NCI-H510A (cell line): ENCODE data around the gene PLXND1.

Experiments
- DNase-seq: peaks from one replicate; lab custom pipeline; 2025; lab: John Stamatoyannopoulos, UW

Gene PLXND1

GRCh38 chr3:129563332-129563731 is 43.1 kb downstream of the PLXND1 start:
- no peak for DNase-seq

DNA sequence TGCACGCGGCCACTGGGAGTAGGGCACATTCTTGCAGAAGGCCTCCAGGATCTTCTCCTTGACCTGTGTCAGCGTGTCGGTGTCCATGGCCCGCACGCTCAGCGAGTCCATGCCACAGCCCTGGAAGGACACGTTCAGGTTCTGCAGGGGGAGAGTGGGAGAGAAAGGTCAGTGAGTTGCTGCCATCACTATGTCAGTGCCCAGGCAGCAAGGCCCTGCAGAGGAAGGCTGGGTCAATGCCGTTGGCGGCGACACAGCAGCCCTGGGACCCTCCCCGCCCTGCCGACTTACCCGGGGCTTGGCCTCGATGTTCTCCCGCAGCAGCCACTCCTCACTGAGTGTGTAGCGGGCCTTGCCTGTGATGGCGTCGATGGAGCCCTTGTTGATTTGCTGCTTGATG is 43.7 kb downstream of the PLXND1 start:
- DNase-seq: no peak

- no peak for DNase-seq
These were observed 44.7 kb downstream of the PLXND1 start for GRCh38 chr3:129561619-129562248.

DNA sequence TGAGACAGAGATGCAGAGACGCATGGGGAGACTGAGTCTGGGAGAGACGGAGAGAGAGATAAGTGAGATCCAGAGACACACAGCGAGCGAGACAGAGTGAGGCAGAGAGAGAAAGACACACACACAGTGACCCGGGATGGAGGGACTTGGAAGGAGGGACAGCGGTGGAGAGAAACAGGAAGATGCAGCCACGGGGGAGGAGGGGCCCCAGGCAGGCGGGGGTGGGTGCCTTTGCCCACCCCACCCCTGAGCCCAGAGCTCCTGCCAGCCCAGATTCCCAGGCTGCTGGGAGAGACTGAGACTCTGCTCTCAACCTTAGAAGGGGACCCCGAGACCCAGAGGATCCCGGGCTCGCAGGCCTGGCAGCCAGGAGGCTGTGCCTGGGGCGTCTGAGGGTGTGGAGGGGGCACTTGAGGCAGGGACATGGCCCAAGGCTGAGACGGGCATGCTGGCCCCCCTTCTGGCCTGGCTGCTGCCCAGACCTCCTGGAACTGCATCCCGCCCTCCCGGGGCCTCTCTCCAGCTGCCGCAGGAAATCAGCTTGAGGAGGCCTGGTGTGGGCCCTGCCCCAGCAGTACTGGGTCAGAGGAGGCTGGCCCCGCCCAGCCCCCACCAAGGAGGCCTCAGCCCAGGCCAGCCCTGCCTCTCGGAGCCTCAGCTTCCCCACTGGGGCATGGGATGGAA is 45.4 kb downstream of the PLXND1 start:
- no peak for DNase-seq

DNA sequence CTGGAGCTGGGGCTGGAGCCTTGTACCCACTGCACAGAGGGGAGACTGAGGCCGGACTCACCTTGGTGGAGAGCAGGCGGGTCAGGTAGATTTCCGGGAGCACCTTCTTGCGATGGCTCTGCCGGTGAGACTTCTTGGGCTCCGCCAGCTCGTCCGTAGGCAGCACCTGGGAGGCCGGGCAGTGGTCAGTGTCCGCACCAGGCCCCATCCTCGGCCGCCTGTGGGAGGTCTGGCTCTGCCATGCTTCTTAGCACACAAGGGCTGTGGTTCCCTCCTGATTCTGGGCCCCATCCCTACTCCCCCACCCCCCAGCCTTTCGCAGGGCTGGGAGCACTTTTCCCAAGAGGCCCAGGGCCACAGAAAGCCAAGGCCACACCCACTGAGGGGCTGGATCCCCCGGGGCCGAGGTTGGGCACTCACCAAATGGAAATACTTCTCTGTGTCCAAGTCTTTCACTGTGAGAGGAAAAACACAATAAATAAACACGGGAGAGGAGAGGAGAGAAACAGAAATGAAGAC is 46.1 kb downstream of the PLXND1 start:
- DNase-seq: no peak

DNA sequence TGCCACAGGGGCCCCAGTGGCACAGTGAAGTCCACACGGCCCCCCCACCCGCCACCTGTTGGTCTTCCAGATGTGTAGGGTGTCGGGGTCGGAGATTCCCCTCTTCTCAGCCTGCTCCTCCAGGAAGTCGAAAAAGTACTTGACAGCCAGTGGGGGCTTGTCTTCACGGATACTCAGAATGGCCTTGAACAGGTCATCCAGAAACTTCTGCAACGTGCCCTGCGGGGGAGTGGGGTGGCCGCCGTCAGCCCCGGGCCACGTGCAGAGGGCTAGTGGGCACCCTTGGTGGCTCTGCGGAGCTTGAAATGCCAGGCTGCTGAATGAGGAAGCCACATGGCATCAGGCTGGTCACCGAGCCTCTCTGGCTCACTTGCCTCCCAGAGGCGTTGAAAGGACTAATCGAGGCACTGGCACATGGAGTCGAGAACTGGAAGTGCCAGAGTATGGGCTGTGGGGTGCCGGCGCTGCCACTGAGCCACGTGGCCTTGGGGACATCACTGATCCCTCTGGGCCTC is 46.9 kb downstream of the PLXND1 start:
- no peak for DNase-seq

GRCh38 chr3:129558772-129559564 is 47.5 kb downstream of the PLXND1 start:
- no peak for DNase-seq

GRCh38 chr3:129558081-129558771 is 48.2 kb downstream of the PLXND1 start:
- DNase-seq: no peak

DNA sequence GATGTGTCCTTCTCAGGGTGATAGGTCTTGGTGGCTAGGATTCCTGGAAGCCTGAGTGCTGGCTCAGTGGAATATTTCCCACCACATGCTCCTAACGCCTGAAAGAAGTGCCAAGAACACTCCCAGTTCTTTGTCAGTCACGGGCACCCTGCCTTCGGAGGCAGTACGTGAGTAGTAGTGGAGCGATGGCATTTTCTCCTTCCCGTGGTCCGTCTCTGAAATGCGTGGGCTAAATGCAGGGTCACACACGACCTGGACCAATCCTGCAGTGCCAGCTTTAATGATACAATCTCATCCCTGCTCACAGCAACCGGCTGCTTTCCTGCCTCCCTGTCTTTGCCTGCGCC is 49.0 kb downstream of the PLXND1 start:
- no peak for DNase-seq

- DNase-seq: no peak
These were observed 49.5 kb downstream of the PLXND1 start for GRCh38 chr3:129556890-129557547.

- DNase-seq: no peak
These were observed 50.1 kb downstream of the PLXND1 start for GRCh38 chr3:129556358-129556695.

DNA sequence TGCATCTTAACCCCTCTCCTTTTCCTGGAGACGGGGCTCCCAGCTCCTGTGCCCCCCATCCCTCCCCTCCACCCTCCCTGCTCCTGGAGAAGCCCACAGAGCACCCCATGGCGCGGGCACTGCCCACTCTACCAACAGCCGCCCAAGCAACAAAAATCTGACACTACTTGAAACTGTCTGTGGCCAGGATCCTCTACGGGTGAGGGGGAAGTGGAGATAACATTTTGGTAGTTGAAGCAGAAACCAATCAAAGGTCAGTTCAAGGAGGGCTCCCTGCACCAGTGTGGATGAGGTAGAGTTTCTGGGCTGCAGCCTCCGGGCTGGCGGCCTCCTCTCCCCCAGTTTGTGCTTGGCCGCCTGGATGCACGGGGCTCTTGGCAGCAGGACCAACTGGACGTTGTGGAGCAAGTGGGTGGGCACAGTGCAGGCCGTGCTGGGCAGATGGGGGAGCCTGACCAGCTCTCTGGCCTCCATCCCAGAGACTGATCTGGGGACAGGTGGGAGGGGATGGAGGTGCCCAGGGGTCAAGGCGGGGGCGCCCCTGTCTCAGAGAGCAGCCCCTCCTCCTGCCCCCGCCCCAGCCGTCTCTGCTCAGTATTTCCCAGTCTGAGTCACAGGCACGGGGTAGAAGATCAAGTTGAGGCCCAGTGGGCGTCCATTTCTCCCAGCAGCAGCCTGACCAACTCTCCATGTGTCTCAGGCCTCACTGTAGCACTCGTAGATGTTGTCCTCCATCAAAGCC is 50.7 kb downstream of the PLXND1 start:
- DNase-seq: no peak

DNA sequence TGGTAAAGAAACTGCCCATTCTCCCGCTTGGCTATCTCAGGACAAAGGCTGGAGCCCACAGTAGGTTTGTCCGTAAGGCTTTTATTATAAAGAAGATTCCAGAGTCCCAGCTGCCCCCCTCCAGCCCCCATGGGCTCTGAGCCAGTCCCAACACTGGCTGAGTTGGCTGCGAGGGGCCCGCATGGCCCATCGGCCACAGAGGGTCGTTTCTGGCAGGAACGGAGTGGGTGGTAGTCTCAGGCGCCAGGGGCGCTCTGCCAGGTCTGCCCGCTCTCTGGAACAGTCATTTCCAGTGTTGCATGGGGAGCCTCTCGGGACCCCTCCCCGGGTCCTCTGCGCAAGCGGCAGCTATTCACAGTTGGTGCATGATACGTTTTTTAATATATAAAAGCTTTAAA is 51.3 kb downstream of the PLXND1 start:
- DNase-seq: no peak

- DNase-seq: no peak
These were observed 51.9 kb downstream of the PLXND1 start for GRCh38 chr3:129554356-129555152.

DNA sequence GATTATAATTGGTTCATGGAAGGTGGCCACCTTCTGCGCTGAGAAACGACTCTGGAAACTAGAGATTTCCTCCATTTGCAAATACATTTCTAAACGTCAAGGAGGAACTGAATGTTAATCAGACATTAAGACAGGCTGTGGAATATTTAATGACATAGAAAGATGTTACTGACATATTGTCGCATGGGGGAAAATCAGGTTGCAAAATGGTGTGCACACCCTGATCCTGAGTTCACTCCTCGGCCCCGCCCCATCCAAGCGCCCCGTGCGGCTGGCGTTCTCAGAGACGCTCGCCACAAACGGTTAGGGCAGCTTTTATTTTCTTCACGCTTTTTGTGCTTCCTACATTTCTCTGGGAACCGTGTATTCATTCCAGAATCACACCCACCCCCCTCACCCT is 52.8 kb downstream of the PLXND1 start:
- no peak for DNase-seq

- no peak for DNase-seq
These were observed 53.3 kb downstream of the PLXND1 start for GRCh38 chr3:129553171-129553570.

- DNase-seq: no peak
These were observed 54.0 kb downstream of the PLXND1 start for GRCh38 chr3:129552287-129553050.

- DNase-seq: no peak
These were observed 56.7 kb downstream of the PLXND1 start for GRCh38 chr3:129549805-129550204.

DNA sequence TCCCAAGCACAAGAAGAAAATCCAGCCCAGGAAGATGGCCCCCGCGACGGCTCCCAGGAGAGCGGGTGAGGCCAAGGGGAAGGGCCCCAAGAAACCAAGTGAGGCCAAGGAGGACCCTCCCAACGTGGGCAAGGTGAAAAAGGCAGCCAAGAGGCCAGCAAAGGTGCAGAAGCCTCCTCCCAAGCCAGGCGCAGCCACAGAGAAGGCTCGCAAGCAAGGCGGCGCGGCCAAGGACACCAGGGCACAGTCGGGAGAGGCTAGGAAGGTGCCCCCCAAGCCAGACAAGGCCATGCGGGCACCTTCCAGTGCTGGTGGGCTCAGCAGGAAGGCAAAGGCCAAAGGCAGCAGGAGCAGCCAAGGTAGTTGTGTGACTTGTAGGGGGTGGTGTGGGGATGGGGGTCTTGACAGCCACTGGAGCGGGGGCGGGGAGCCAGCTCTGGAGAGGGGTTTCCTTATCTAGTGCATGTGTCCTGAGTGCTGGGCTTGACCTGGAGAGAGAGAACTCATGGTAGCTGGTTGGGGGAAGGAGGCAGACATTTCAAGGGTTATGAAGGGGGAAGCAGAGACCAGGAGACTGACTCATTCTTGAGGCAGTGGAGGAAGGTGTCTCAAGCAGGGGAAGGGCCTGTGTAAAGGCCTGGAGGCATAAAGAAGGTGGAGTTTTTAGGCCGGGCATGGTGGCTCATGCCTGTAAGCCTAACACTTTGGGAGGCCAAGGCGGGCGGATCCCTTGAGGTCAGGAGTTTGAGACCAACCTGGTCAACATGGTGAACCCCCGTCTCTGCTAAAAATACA is 57.3 kb downstream of the PLXND1 start:
- DNase-seq: no peak
